Fibroblast of peridontal ligament (primary cell): Measurements from ENCODE around the gene ORC1.
"Not testable (repeated sequence)": the region's sequence is repeated elsewhere in the genome, so short reads cannot be mapped to it uniquely, and the experiment has no call there.

ENCODE experiments used
- DNase-seq: peaks from one replicate; pipeline ENCODE4 v3.0.0-alpha.2; 2010; ENCODE audit errors: extremely low read depth

ORC1 gene

GRCh38 chr1:52386458-52386857 is 17.8 kb downstream of the ORC1 start:
- DNase-seq, result no peak

- no peak for DNase-seq
Observed at GRCh38 chr1:52385376-52385775, 18.8 kb downstream of the ORC1 start.

DNA sequence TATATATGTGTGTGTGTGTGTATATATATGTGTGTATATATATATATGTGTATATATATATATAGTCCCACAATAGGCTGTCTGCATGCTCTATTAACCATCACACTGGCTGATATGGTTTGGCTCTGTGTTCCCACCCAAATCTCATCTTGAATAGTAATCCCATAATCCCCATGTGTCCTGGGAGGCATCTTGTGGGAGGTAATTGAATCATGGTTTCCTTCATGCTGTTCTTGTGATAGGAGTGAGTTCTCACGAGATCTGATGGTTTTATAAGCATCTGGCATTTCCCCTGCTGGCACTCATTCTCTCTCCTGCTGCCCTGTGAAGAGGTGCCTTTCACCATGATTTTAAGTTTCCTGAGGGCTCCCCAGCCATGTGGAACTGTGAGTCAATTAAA is 34.4 kb downstream of the ORC1 start:
- not testable (repeated sequence) for DNase-seq

GRCh38 chr1:52368383-52369172 is 35.6 kb downstream of the ORC1 start:
- DNase-seq, result peak; percentile 19

DNA sequence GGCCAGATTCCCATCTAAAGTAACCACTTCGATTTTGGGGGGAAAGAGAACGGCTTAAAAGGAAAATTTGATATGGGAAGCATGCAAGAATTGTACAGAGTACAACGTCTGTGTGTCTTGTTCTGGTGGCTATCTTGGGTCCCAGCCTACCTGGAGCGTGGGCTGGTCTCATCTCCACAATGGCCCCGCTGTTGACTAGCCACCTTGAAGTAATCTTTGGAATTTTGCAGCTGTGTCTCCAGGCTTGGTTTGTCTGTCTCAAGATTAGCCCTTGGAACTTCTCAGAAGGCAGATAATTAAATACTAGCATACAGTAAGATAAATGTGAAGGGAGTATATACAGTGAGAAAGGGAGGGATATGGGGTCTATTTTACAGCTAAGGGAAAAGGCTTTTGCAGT is 37.0 kb downstream of the ORC1 start:
- no peak for DNase-seq

DNA sequence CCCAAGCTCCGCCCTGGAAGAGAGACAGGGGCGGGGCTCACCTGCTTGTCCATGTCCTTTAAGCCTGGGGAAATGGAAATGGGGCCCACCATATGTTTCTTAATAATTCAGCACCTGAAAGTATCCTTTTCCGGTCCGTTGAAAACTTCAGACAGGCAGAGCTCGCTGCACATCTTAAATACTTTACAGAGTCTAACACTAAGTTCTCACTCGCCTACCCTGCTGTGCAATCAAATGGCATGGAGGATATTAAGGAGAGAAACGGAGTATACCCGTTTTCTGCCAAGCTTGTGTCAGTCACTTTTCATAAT is 37.8 kb downstream of the ORC1 start:
- DNase-seq, result no peak

- DNase-seq, result peak; percentile 92
Observed at GRCh38 chr1:52365746-52366516, 38.3 kb downstream of the ORC1 start, which contains the start of gene CC2D1B. TSS of gene CC2D1B (minus strand) at chr1:52366205. CDS start at chr1:52364620, 1,585 bp downstream.

DNA sequence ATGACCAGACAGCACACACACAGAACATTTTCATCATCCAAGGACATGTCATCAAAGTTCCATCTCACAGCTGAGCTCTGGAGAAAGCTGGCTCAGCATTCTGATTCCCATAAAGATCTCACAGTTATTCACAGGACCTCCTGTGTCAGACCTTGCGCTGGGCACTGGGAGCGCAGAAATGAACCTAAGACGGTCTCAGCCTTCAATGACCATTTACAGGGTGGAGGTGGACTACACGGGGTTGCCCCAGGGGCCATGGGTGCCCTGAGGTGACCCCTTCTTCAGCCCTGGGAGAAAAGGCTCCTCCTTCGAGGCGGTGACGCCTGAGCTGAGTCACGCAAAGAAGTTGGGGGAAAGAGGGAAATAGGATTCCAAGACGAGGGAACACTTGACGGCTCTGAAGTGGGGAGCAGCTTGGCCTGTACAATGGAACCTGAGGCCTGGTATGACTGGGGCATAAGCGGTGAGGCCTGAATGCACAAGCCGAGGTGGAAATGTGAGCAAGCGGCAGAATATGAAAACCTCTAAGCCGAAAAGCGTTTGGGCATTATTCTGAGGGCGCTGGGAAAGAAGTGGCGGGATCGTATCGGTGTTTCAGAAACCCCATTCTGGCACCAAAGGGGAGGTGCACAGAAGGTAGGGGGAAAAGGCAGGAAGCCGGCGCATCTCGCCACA is 39.0 kb downstream of the ORC1 start:
- peak; percentile 73 for DNase-seq

- no peak for DNase-seq
Observed at GRCh38 chr1:52364235-52364839, 39.9 kb downstream of the ORC1 start.

DNA sequence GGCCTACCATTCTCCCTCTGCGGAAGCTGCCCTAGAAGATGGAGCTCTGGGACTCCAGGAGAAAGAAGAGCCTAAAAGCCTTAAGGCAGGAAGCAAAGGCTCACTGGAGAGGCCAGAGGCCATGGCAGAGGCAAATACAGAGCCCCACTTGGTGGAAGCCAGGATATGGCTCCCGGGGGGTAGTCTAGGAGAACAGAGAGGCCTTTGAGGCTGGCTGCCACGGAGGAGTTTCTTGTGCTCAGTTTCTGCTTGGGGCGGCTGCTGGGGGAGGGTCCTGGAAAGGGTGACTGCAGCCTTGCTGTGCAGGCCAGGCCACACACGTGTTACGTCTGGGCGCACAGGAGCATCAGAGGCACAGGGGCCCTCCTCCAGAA is 43.6 kb downstream of the ORC1 start:
- no peak for DNase-seq

DNA sequence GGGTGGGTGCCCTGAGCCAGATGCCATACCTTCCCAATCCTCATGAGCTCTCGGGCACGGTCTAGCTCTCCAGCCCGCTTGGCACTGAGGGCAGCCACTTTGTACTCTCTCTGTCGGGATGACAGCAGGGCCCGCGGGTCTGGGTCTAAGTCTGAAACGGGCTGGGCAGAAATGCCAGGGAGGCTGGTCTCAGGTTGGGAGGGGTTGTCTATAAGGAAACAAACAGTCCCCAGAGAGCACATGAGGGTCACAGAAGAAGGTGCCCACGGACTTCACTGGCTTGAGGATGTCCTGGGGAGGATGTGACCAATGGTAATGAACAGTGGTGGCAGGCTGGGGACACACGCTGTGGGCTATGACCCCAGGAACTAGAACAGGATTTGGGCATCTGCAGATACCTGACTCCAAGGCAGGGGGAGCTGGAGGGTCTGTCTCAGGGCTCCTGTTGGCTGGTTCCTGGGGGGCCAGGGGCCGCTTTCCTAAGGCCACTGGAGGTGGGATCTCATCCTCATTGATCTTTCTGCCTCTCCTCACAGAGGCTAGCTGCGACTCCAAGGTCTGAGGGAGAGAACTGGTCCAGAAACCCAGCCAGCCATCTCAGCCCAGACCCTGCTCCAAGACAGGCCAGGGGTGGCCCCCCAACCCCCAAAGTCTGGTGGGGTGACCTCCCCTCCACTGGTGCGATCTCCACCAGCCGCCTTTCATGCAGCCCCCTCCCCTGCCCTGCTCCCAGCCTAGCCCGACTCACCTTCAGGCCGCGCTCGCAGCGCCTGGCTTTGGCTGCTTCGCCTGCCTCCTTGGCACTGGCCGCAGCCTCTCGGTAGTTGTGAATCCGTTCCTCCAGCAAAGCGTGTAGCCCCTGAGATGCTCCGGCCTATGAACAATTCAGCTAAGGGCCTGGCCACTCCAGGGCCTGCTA is 44.3 kb downstream of the ORC1 start:
- no peak for DNase-seq

GRCh38 chr1:52358851-52359497 is 45.2 kb downstream of the ORC1 start:
- DNase-seq, result no peak

DNA sequence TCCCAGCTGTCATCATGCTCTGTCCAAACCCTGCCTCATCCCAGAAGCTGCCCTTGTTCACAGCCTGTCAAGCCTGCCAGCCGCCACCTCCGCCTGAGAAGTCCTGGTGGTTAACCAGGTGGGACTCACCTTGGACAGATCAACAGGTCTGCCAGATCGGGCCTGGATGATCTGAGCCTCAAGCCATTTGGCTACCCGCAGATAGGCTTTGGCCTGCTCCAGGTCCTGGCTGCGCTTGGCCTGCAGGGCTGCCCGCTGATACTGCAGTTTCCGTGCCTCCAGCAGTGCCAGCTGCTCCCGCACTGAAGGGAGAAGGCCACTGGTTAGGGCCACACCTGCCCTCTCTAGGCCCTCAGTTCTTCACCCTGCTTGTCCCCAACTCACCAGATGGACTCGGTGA is 46.8 kb downstream of the ORC1 start:
- no peak for DNase-seq

GRCh38 chr1:52356818-52357355 is 47.3 kb downstream of the ORC1 start:
- DNase-seq, result no peak

DNA sequence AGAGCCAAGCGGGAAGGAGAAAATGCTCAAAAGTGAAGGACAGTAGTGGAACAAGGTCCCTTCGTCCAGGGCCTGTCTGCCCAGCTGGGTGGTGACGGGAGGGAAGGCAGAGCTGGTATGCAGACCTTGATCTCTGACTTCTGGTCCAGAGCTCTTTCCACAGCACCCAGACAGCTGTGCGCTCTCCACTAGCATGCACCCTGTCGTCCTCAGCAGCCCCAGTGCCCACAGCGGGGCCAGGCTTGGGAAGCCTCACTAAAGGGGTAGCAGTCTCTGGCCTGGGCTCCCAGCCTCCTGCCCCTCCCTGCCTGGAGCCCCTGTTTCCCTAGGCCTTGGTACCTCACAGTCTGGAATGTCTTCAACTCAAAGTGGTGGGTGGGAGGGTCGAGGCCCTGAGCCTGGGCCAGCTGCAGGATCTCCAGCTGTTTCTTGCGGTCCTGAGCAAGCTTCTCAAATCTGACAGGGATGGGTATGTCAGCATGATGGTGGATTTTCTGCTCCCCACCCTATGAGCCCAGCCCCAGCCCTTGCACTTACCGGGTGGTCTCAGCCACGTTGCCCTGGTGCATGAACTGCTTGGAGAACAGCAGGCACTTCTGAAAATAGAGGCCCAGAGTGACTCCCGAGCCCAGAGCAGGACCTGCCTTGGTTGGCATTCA is 48.2 kb downstream of the ORC1 start:
- no peak for DNase-seq

DNA sequence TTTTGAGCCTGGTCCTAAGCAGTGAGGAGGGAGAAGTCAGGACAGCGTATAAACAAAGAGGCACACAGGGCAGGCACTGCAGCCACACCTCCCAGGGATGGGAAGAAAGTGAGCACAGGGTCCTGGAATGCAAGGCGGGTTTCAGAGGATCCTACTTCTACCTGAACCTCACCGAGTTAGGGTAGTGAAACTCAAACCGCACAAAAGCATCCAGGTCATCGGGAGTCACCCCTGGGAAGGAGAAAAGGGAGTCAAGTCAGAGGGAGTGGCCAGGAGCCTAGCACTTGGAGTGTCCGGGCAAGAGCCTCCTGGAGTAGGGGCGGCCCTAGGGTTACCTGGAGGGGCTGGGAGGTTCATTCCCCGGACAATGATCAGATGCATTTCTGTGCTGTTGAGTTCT is 48.8 kb downstream of the ORC1 start:
- DNase-seq, result no peak

GRCh38 chr1:52352690-52353089 is 51.5 kb downstream of the ORC1 start:
- DNase-seq, result no peak

- peak; percentile 24 for DNase-seq
Observed at GRCh38 chr1:52348704-52349300, 55.4 kb downstream of the ORC1 start.

DNA sequence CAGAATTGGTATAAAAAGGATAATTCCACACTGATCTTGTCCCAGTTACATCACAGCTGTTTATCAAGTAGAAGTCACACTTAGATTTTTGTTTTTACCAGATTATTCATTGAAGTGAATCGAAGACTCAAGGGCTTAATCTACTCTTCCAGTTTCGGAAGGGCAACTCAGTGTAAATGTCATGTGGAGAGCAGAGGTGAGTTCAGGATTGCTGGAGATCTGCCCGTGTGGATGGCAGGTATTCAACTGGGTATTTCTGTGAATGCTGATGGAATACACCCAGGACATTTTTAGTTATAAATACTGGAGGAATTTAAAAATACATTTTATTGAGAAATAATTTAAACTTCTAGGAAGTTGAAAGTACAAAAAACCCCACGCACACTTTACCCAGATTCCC is 57.6 kb downstream of the ORC1 start:
- DNase-seq, result no peak

GRCh38 chr1:52345252-52345651 is 59.0 kb downstream of the ORC1 start:
- no peak for DNase-seq
